ENCODE data around the gene FBXL19. TPM values are rescaled to one million over a fixed set of nuclear protein-coding genes. Genes with fewer than 3 reads are reported as not detected.

The FBXL19 gene
- total and polyA plus RNA-seq, 2 donors (not counting 1 experiment from before 2014, with no cell fraction given), result 9.0 to 25.0 TPM

GRCh38 chr16:30931068-30931650 lies 7.8 kb downstream of the FBXL19 start:
- no peaks in the 10 kb centered on the region for H3K4me1 ChIP-seq (ENCODE audit: control insufficient read depth in 2 of 2, insufficient read depth in 2 of 2, low read length in 2 of 2)
- H3K4me1 Mint-ChIP-seq, result peaks cover under 1% of the 10 kb centered on the region
- H3K27me3 ChIP-seq (replicated peaks in 1 of 4; ENCODE audit: control extremely low read depth in 1 of 4, control insufficient read depth in 3 of 4, insufficient read depth in 4 of 4, low read length in 3 of 4), result no peaks in the 10 kb centered on the region
- WGBS (ENCODE audit: insufficient coverage), result 87% methylated on average over 10 of the region's 12 CpGs
- TF ChIP-seq EZH2 (IDR thresholded peaks at IDR 0.05; ENCODE audit: borderline replicate concordance, insufficient read depth, low read depth, low read length, poor library complexity, severe bottlenecking), result no peak
- no peak for TF ChIP-seq CTCF (IDR thresholded peaks at IDR 0.05)
- no peak overlapping the region for H3K4me2 ChIP-seq (replicated peaks; ENCODE audit: low read depth, low read length, poor library complexity, severe bottlenecking)
- no peak overlapping the region for H3K4me3 ChIP-seq (ENCODE audit: control extremely low read depth in 1 of 5, extremely low read depth in 1 of 5, insufficient read depth in 1 of 5, low read depth in 2 of 5, low read length in 4 of 5)
- peaks cover 0 to 21% of the 10 kb centered on the region in 2 experiments for H3K36me3 ChIP-seq (replicated peaks in 1 of 2; ENCODE audit: control extremely low read depth in 1 of 2, control insufficient read depth in 1 of 2, extremely low read depth in 1 of 2, insufficient read depth in 2 of 2, low read length in 1 of 2)
- H3K79me2 ChIP-seq (ENCODE audit: control insufficient read depth, insufficient read depth, low read length), result no peaks in the 10 kb centered on the region
- no peak for DNase-seq
- no peak overlapping the region for H3K27ac ChIP-seq (ENCODE audit: low read length in 2 of 2)
- no peaks in the 10 kb centered on the region for H4K20me1 ChIP-seq (ENCODE audit: control insufficient read depth, insufficient read depth, low read length, poor library complexity, severe bottlenecking)
- ATAC-seq (ENCODE audit: low read depth), result no peak
- POLR2A ChIA-PET, result no interaction called here
- no peak overlapping the region for H3K9ac ChIP-seq (ENCODE audit: low read length)
- no peak overlapping the region for H3K27ac Mint-ChIP-seq
- no peaks in the 10 kb centered on the region for H3K27me3 Mint-ChIP-seq
- intact Hi-C loops (cut with micrococcal nuclease), result no loop called here
- CTCF ChIA-PET, result interaction anchor here (1.3 kb wide), 1 partner anchor 11 kb away, joined by 11 read pairs; no protein-coding TSS in a partner anchor
- no peaks in the 10 kb centered on the region for H3K9me3 ChIP-seq (ENCODE audit: control extremely low read depth in 1 of 3, control insufficient read depth in 2 of 3, insufficient read depth in 1 of 3, low read length in 2 of 3)
- H3K4me3 Mint-ChIP-seq, result no peak overlapping the region
- no peaks in the 10 kb centered on the region for H3K9me3 Mint-ChIP-seq (ENCODE audit: insufficient read depth)
- no peak overlapping the region for H2AFZ ChIP-seq (ENCODE audit: insufficient read depth, low read depth, low read length, poor library complexity, severe bottlenecking)

- CTCF ChIA-PET, result interaction anchor here (1.5 to 2.3 kb wide), 2 partner anchors 9 to 90 kb away, joined by 3 to 6 read pairs; no protein-coding TSS in a partner anchor
- Mint-ChIP-seq H3K4me1 (peaks cover 6% of the 10 kb centered on the region), H3K27me3 (no peaks in the 10 kb centered on the region), H3K4me3 (no peak overlapping the region), H3K27ac (no peak overlapping the region), H3K9me3 (ENCODE audit: insufficient read depth) (no peaks in the 10 kb centered on the region)
- Histone ChIP-seq H3K27ac (ENCODE audit: low read length in 2 of 2) (no peak overlapping the region), H3K27me3 (replicated peaks in 1 of 4; ENCODE audit: control extremely low read depth in 1 of 4, control insufficient read depth in 3 of 4, insufficient read depth in 4 of 4, low read length in 3 of 4) (no peaks in the 10 kb centered on the region), H3K4me1 (ENCODE audit: control insufficient read depth in 2 of 2, insufficient read depth in 2 of 2, low read length in 2 of 2) (peaks cover 6 to 8% of the 10 kb centered on the region in 2 donors), H3K4me2 (replicated peaks; ENCODE audit: low read depth, low read length, poor library complexity, severe bottlenecking) (no peak overlapping the region), H2AFZ (ENCODE audit: insufficient read depth, low read depth, low read length, poor library complexity, severe bottlenecking) (no peak overlapping the region), H3K36me3 (replicated peaks in 1 of 2; ENCODE audit: control extremely low read depth in 1 of 2, control insufficient read depth in 1 of 2, extremely low read depth in 1 of 2, insufficient read depth in 2 of 2, low read length in 1 of 2) (peaks cover 0 to 21% of the 10 kb centered on the region in 2 experiments), H3K79me2 (ENCODE audit: control insufficient read depth, insufficient read depth, low read length) (no peaks in the 10 kb centered on the region), H3K4me3 (ENCODE audit: control extremely low read depth in 1 of 5, extremely low read depth in 1 of 5, insufficient read depth in 1 of 5, low read depth in 2 of 5, low read length in 4 of 5) (no peak overlapping the region), H4K20me1 (ENCODE audit: control insufficient read depth, insufficient read depth, low read length, poor library complexity, severe bottlenecking) (no peaks in the 10 kb centered on the region), H3K9me3 (ENCODE audit: control extremely low read depth in 1 of 3, control insufficient read depth in 2 of 3, insufficient read depth in 1 of 3, low read length in 2 of 3) (no peaks in the 10 kb centered on the region), H3K9ac (ENCODE audit: low read length) (no peak overlapping the region)
- intact Hi-C loops (cut with micrococcal nuclease), result no loop called here
- POLR2A ChIA-PET, result no interaction called here
- WGBS (ENCODE audit: insufficient coverage), result 60% methylated on average over 12 of the region's 12 CpGs
- ATAC-seq (ENCODE audit: low read depth) (peak; percentile 53), DNase-seq (peak; percentile 45)
- peak; percentile 60 for TF ChIP-seq CTCF (IDR thresholded peaks at IDR 0.05)
- TF ChIP-seq EZH2 (IDR thresholded peaks at IDR 0.05; ENCODE audit: borderline replicate concordance, insufficient read depth, low read depth, low read length, poor library complexity, severe bottlenecking), result no peak
Measured at GRCh38 chr16:30934827-30935557, 11.6 kb downstream of the FBXL19 start.

Measured in B cell (primary cell).